SK-N-MC (cell line): ENCODE measurements around the gene TIPARP.

Experiments
- EZH2 ChIP-seq: fragments of 200-600 bp; sonication (generic); IDR thresholded peaks from one replicate; pipeline ENCODE4 v1.6.1; 2017; ENCODE audit warnings: antibody characterized with exemption
- POLR2AphosphoS5 ChIP-seq: IDR thresholded peaks from 2 replicates; pipeline ENCODE4 v1.6.1; 2012; ENCODE audit warnings: mild to moderate bottlenecking, low read depth, low read length, borderline replicate concordance

GRCh38 chr3:156745766-156746165, 71.4 kb downstream of the TIPARP start:
- TF ChIP-seq POLR2AphosphoS5 (no peak), EZH2 (no peak)
